Naive thymus-derived CD4-positive, alpha-beta T cell (primary cell): ENCODE results near the gene RNF17. TPM values are rescaled to one million over a fixed set of nuclear protein-coding genes. Genes with fewer than 3 reads are reported as not detected.

Experiments
- ATAC-seq: fragments of 150-1000 bp; cut with Tn5 transposase; 2 replicates; pipeline ENCODE4 v1.10.0; 2021; ENCODE audit warnings: mild to moderate bottlenecking, moderate library complexity
- CTCF ChIA-PET: fragments of 350-600 bp; sonication (Branson Sonifier 250); formaldehyde crosslinking; loops from one replicate; lab custom pipeline; 2021; ENCODE audit warnings: antibody characterized with exemption; lab: Charles Lee
- POLR2A ChIA-PET: fragments of 350-600 bp; sonication (Branson Sonifier 250); formaldehyde crosslinking; loops from one replicate; lab custom pipeline; 2021; ENCODE audit warnings: antibody characterized with exemption, inconsistent platforms; lab: Charles Lee
- DNase-seq, 9 donors: peaks; one replicate each; pipeline versions ENCODE4 v3.0.0 to v3.0.0-alpha.2; 2020 to 2022; ENCODE audit warnings: mixed read lengths in 1 of 9
- H3K27ac ChIP-seq: one replicate; pipeline ENCODE4 v1.7.0; 2013; ENCODE audit warnings: mild to moderate bottlenecking, low read depth, low read length, moderate library complexity
- H3K27me3 ChIP-seq, 2 donors: one replicate each; pipeline ENCODE4 v1.7.0; 2013; ENCODE audit warnings: low read length in 2 of 2, mild to moderate bottlenecking in 2 of 2, moderate library complexity in 2 of 2; ENCODE audit not compliant: control insufficient read depth in 2 of 2, insufficient read depth in 2 of 2
- H3K36me3 ChIP-seq, 3 experiments: 1 replicate in 2 of 3; 2 replicates in 1 of 3; pipeline ENCODE4 v1.7.0; 2013; ENCODE audit warnings: low read length in 3 of 3, mild to moderate bottlenecking in 3 of 3, moderate library complexity in 1 of 3; ENCODE audit not compliant: insufficient read depth in 3 of 3, control insufficient read depth in 2 of 3
- H3K4me1 ChIP-seq, 2 donors: one replicate each; pipeline ENCODE4 v1.7.0; 2013; ENCODE audit warnings: low read length in 2 of 2, mild to moderate bottlenecking in 2 of 2, moderate library complexity in 1 of 2; ENCODE audit not compliant: control insufficient read depth in 2 of 2, insufficient read depth in 2 of 2
- H3K4me3 ChIP-seq: 2 replicates; pipeline ENCODE4 v1.7.0; 2013; ENCODE audit warnings: mild to moderate bottlenecking, low read length
- H3K9me3 ChIP-seq, 3 experiments: 1 replicate in 2 of 3; 2 replicates in 1 of 3; pipeline ENCODE4 v1.7.0; 2013; ENCODE audit warnings: low read length in 3 of 3; ENCODE audit not compliant: control insufficient read depth in 2 of 3
- H3K27ac Mint-ChIP-seq, 9 donors: one replicate each; pipeline ENCODE4 v1.8.0; 2020 to 2022; ENCODE audit warnings: mixed read lengths in 9 of 9, mild to moderate bottlenecking in 8 of 9, moderate library complexity in 5 of 9, inconsistent platforms in 2 of 9
- H3K27me3 Mint-ChIP-seq, 5 donors: one replicate each; pipeline ENCODE4 v1.8.0; 2021 to 2022; ENCODE audit warnings: mixed read lengths in 5 of 5, mild to moderate bottlenecking in 1 of 5
- H3K36me3 Mint-ChIP-seq, 5 donors: one replicate each; pipeline ENCODE4 v1.8.0; 2020 to 2022; ENCODE audit warnings: mixed read lengths in 5 of 5, mild to moderate bottlenecking in 3 of 5, inconsistent platforms in 1 of 5
- H3K4me1 Mint-ChIP-seq, 7 donors: one replicate each; pipeline ENCODE4 v1.8.0; 2020 to 2022; ENCODE audit warnings: mixed read lengths in 7 of 7, mild to moderate bottlenecking in 3 of 7, inconsistent platforms in 1 of 7
- H3K4me3 Mint-ChIP-seq, 10 donors: one replicate each; pipeline ENCODE4 v1.8.0; 2020 to 2022; ENCODE audit warnings: mild to moderate bottlenecking in 10 of 10, mixed read lengths in 10 of 10, moderate library complexity in 6 of 10, inconsistent platforms in 2 of 10
- H3K9me3 Mint-ChIP-seq, 11 donors: one replicate each; pipeline ENCODE4 v1.8.0; 2020 to 2022; ENCODE audit warnings: mixed read lengths in 11 of 11, mild to moderate bottlenecking in 4 of 11, inconsistent platforms in 1 of 11, moderate library complexity in 1 of 11
- intact Hi-C, 2 donors: fragments of 100-400 bp; cut with micrococcal nuclease; formaldehyde crosslinking; loops; one replicate each; pipeline ENCODE4 v1.15.1; 2023
- polyA plus RNA-seq, 2 donors: library from polyadenylated mRNA; unstranded; fragments of 300-500 nt; fragmentation: Illumina TruSeq; gene quantifications; one replicate each; pipeline ENCODE4 v1.2.3, GENCODE V29; 2021
- total RNA-seq, 6 experiments: library from RNA in 5 of 6; stranded (reverse) in 5 of 6; gene quantifications; 1 replicate in 5 of 6; 2 replicates in 1 of 6; pipeline ENCODE4 v1.2.3 and lab custom pipeline; 2021 to 2026

The RNF17 gene
- total and polyA plus RNA-seq, 7 experiments from 2014 or later, result 0.24 to 1.1 (median 0.53) TPM; not detected in 3

DNA sequence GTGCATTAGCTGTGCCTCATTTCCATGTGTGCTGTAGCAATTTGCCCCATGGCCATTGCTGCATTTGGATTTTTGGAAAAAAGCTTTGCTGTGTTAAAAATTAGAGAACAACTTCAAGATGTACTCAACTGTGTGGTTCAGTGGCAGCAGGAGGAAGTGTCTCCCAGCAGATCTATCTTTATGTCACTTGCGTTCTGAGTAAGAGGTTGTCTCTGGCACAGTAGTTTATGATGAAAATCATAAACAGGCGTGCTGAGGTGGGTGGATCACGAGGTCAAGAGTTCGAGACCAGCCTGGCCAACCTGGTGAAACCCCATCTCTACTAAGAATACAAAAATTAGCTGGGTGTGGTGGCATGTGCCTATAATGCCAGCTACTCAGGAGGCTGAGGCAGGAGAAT, 29.0 kb upstream of the RNF17 start:
- Histone ChIP-seq H3K27me3 (no peaks in the 10 kb centered on the region), H3K27ac (no peak overlapping the region), H3K4me1 (no peaks in the 10 kb centered on the region), H3K9me3 (no peaks in the 10 kb centered on the region), H3K4me3 (no peak overlapping the region), H3K36me3 (no peaks in the 10 kb centered on the region)
- ChIA-PET POLR2A (no interaction called here), CTCF (no interaction called here)
- intact Hi-C loops, result no loop called here
- no peak for ATAC-seq
- peaks cover 0 to 14% (median 2%) of the 10 kb centered on the region in 11 donors for H3K9me3 Mint-ChIP-seq
- no peaks in the 10 kb centered on the region for H3K4me1 Mint-ChIP-seq
- H3K4me3 Mint-ChIP-seq, result no peak overlapping the region
- no peak overlapping the region for H3K27ac Mint-ChIP-seq
- H3K36me3 Mint-ChIP-seq, result peaks cover 0 to 5% (median 0%) of the 10 kb centered on the region in 5 donors
- no peak for DNase-seq
- H3K27me3 Mint-ChIP-seq, result peaks cover 0 to 14% (median 5%) of the 10 kb centered on the region in 5 donors

- Mint-ChIP-seq H3K36me3 (no peaks in the 10 kb centered on the region), H3K4me3 (no peak overlapping the region), H3K4me1 (no peaks in the 10 kb centered on the region), H3K27me3 (peaks cover 0 to 4% (median 0%) of the 10 kb centered on the region in 5 donors), H3K27ac (no peak overlapping the region), H3K9me3 (no peaks in the 10 kb centered on the region)
- no peaks in the 10 kb centered on the region for H3K36me3 ChIP-seq
- DNase-seq (no peak), ATAC-seq (no peak)
- H3K4me1 ChIP-seq, result no peaks in the 10 kb centered on the region
- POLR2A ChIA-PET, result no interaction called here
- H3K9me3 ChIP-seq, result no peaks in the 10 kb centered on the region
- intact Hi-C loops, result no loop called here
- no peak overlapping the region for H3K4me3 ChIP-seq
- CTCF ChIA-PET, result interaction anchor here (0.9 kb wide), 1 partner anchor 10 kb away, joined by 4 read pairs; no protein-coding TSS in a partner anchor
- H3K27me3 ChIP-seq, result no peaks in the 10 kb centered on the region
- no peak overlapping the region for H3K27ac ChIP-seq
Observed at GRCh38 chr13:24737042-24737441, 26.9 kb upstream of the RNF17 start.

DNA sequence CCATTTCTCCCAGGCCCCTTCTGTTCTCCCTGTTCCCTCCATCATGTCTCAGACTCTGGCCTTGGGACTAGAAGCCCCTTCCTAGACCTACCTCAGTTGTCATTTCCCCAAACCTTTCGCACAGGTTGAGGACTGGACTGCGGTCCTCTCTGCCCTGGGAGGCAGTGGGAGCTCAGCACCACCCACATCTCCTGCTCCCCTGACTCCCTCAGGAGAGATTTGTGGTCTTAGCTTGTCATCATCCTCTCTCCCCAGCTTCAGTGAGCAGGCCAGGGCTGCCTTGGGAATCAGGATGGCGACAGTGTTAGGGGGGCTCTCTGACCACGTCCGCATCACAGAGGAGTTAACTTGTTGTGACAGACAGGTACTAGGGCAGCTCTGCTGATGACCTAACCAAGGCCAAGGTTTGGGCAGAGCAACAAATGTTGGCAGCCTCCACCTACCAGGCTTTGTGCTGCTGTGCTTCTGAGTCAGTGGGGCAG, 25.6 kb upstream of the RNF17 start:
- Mint-ChIP-seq H3K36me3 (no peaks in the 10 kb centered on the region), H3K4me1 (no peaks in the 10 kb centered on the region), H3K9me3 (no peaks in the 10 kb centered on the region), H3K27me3 (peaks cover 0 to 8% (median 3%) of the 10 kb centered on the region in 5 donors), H3K4me3 (no peak overlapping the region), H3K27ac (peak overlapping the region in 1 of 9 donors; percentile 49)
- Histone ChIP-seq H3K36me3 (no peaks in the 10 kb centered on the region), H3K27ac (no peak overlapping the region), H3K9me3 (no peaks in the 10 kb centered on the region), H3K4me3 (no peak overlapping the region), H3K4me1 (no peaks in the 10 kb centered on the region), H3K27me3 (no peaks in the 10 kb centered on the region)
- ATAC-seq (no peak), DNase-seq (no peak)
- CTCF ChIA-PET, result no interaction called here
- intact Hi-C loops, result no loop called here
- POLR2A ChIA-PET, result no interaction called here

DNA sequence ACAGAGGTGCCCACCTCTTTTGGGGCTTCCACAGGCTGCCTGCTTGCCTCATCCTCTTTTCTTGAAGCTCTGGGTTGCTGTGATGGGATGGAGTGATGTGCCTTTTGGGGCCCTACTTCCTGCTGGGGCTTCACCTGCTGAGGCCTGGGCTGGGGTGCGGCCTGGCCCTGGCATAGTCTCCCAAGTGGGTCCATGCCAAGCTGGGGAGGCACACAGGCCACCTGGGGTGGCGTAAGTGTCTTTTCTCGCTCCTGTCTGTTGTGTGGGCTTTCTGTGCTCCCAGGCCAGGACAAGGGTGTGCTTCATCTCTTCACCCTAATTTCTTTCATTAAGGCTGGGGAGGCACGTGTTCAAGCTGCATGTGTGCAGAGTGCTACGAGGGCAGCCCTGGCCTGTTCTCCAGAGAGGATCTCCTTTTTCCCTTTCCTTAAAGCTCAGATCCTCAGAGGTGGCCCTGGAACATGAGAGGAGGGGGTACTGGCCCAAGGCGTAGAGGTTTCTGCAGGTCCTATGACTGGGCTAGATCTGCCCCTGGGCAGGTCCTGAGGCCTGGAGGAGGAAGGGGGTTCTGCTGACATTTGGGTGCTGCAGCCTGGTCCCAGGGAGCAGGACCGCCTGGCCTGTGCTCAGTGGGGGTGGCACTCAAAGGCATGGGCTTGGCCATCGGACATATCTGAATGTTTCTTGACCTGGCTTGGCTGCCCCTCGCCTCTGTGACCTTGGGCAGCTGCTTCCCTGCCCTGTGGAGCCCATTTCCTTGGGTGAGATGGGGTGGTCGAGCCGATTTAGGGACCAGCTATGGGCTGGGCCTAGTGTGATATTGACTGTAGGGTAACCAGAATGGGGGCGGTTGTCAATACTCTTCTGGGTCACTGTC, 23.7 kb upstream of the RNF17 start:
- intact Hi-C loops, result no loop called here
- CTCF ChIA-PET, result interaction anchor here (0.7 kb wide), 1 partner anchor 14 kb away, joined by 3 read pairs; no protein-coding TSS in a partner anchor

GRCh38 chr13:24741016-24741662, 22.8 kb upstream of the RNF17 start:
- no peak overlapping the region for H3K4me3 Mint-ChIP-seq
- peak; percentile 11 for ATAC-seq
- intact Hi-C loops, result no loop called here
- CTCF ChIA-PET, result interaction anchor here (0.6 kb wide), 1 partner anchor 61 kb away, joined by 3 read pairs; the partner anchor contains the start of gene ATP12A
- Histone ChIP-seq H3K27ac (no peak overlapping the region), H3K4me1 (no peaks in the 10 kb centered on the region), H3K36me3 (no peaks in the 10 kb centered on the region), H3K4me3 (no peak overlapping the region), H3K27me3 (no peaks in the 10 kb centered on the region), H3K9me3 (no peaks in the 10 kb centered on the region)
- no peak for DNase-seq
- no peaks in the 10 kb centered on the region for H3K36me3 Mint-ChIP-seq
- no peak overlapping the region for H3K27ac Mint-ChIP-seq
- POLR2A ChIA-PET, result no interaction called here
- H3K27me3 Mint-ChIP-seq, result peaks cover 10 to 26% (median 18%) of the 10 kb centered on the region in 5 donors
- H3K9me3 Mint-ChIP-seq, result peaks cover 0 to 2% (median 0%) of the 10 kb centered on the region in 11 donors
- H3K4me1 Mint-ChIP-seq, result peaks cover 0 to under 1% (median 0%) of the 10 kb centered on the region in 7 donors

More for the DNA sequence above, 23.7 kb upstream of the RNF17 start:
- Mint-ChIP-seq H3K27me3 (peaks cover 8 to 22% (median 15%) of the 10 kb centered on the region in 5 donors), H3K9me3 (peaks cover 0 to 2% (median 0%) of the 10 kb centered on the region in 11 donors), H3K36me3 (no peaks in the 10 kb centered on the region), H3K27ac (no peak overlapping the region), H3K4me1 (no peaks in the 10 kb centered on the region), H3K4me3 (no peak overlapping the region)
- no peaks in the 10 kb centered on the region for H3K36me3 ChIP-seq
- no peak overlapping the region for H3K27ac ChIP-seq
- peak; percentile 7 for ATAC-seq
- no peak overlapping the region for H3K4me3 ChIP-seq
- no peaks in the 10 kb centered on the region for H3K27me3 ChIP-seq
- no peaks in the 10 kb centered on the region for H3K9me3 ChIP-seq
- DNase-seq, result no peak
- POLR2A ChIA-PET, result no interaction called here
- H3K4me1 ChIP-seq, result no peaks in the 10 kb centered on the region

- intact Hi-C loops, result no loop called here
- no peak for ATAC-seq
- Mint-ChIP-seq H3K27me3 (peaks cover 11 to 32% (median 18%) of the 10 kb centered on the region in 5 donors), H3K4me3 (no peak overlapping the region), H3K9me3 (peaks cover 0 to 2% (median 0%) of the 10 kb centered on the region in 11 donors), H3K36me3 (no peaks in the 10 kb centered on the region), H3K27ac (no peak overlapping the region), H3K4me1 (peaks cover 0 to 3% (median 0%) of the 10 kb centered on the region in 7 donors)
- no peak for DNase-seq
- Histone ChIP-seq H3K27me3 (no peaks in the 10 kb centered on the region), H3K4me1 (no peaks in the 10 kb centered on the region), H3K9me3 (no peaks in the 10 kb centered on the region), H3K36me3 (no peaks in the 10 kb centered on the region), H3K4me3 (no peak overlapping the region), H3K27ac (no peak overlapping the region)
- ChIA-PET POLR2A (no interaction called here), CTCF (interaction anchor here (0.6 kb wide), 1 partner anchor 50 kb away, joined by 3 read pairs; no protein-coding TSS in a partner anchor)
Observed at GRCh38 chr13:24741791-24742190, 22.2 kb upstream of the RNF17 start.
